Osteoblast (primary cell): ENCODE results near the gene PPEF1. TPM values are rescaled to one million over a fixed set of nuclear protein-coding genes. Genes with fewer than 3 reads are reported as not detected.

ENCODE experiments used
- DNase-seq: peaks from one replicate; pipeline ENCODE4 v3.0.0; 2011; ENCODE audit warnings: low spot score, mixed read lengths; ENCODE audit not compliant: insufficient read length; ENCODE audit errors: missing footprints
- H2AFZ ChIP-seq: 2 replicates; pipeline ENCODE4 v1.6.0; 2011; ENCODE audit warnings: mild to moderate bottlenecking, low read length
- H3K27ac ChIP-seq: 2 replicates; pipeline ENCODE4 v1.5.1; 2011; ENCODE audit warnings: mild to moderate bottlenecking, low read depth, low read length, moderate library complexity
- H3K27me3 ChIP-seq: 2 replicates; pipeline ENCODE4 v1.6.0; 2012; ENCODE audit warnings: mild to moderate bottlenecking, control low read depth, inconsistent platforms, low read length, moderate library complexity; ENCODE audit not compliant: insufficient read depth
- H3K36me3 ChIP-seq: 2 replicates; pipeline ENCODE4 v1.5.1; 2011; ENCODE audit warnings: mild to moderate bottlenecking, low read length, control low read depth, moderate library complexity; ENCODE audit not compliant: insufficient read depth
- H3K4me1 ChIP-seq: 2 replicates; pipeline ENCODE4 v1.5.1; 2011; ENCODE audit warnings: mild to moderate bottlenecking, low read length, control low read depth, moderate library complexity; ENCODE audit not compliant: insufficient read depth
- H3K4me2 ChIP-seq: 2 replicates; pipeline ENCODE4 v1.6.0; 2011; ENCODE audit warnings: mild to moderate bottlenecking, low read length; ENCODE audit not compliant: insufficient read depth
- H3K4me3 ChIP-seq: fragments of 200-600 bp; sonication (generic); 3 replicates; pipeline ENCODE4 v1.5.1; 2012; ENCODE audit warnings: mild to moderate bottlenecking, low read length, inconsistent platforms; ENCODE audit not compliant: insufficient read depth
- H3K79me2 ChIP-seq: 2 replicates; pipeline ENCODE4 v1.6.0; 2012; ENCODE audit warnings: mild to moderate bottlenecking, low read length, control low read depth, inconsistent platforms; ENCODE audit not compliant: insufficient read depth
- H3K9me3 ChIP-seq: 2 replicates; pipeline ENCODE4 v1.5.1; 2011; ENCODE audit warnings: low read depth, low read length, control low read depth
- H4K20me1 ChIP-seq: 2 replicates; pipeline ENCODE4 v1.6.0; 2012; ENCODE audit warnings: mild to moderate bottlenecking, low read length, control low read depth; ENCODE audit not compliant: insufficient read depth
- CTCF ChIP-seq: IDR thresholded peaks from 2 replicates; pipeline ENCODE4 v1.5.1; 2011; ENCODE audit warnings: mild to moderate bottlenecking, low read depth, low read length, moderate library complexity; ENCODE audit errors: extremely low read depth
- total RNA-seq: library from RNA; depleted of rRNA; stranded (reverse); fragments of >200 nt; gene quantifications from 2 replicates; pipeline ENCODE4 v1.2.3, GENCODE V29; 2012

Gene PPEF1, protein sequence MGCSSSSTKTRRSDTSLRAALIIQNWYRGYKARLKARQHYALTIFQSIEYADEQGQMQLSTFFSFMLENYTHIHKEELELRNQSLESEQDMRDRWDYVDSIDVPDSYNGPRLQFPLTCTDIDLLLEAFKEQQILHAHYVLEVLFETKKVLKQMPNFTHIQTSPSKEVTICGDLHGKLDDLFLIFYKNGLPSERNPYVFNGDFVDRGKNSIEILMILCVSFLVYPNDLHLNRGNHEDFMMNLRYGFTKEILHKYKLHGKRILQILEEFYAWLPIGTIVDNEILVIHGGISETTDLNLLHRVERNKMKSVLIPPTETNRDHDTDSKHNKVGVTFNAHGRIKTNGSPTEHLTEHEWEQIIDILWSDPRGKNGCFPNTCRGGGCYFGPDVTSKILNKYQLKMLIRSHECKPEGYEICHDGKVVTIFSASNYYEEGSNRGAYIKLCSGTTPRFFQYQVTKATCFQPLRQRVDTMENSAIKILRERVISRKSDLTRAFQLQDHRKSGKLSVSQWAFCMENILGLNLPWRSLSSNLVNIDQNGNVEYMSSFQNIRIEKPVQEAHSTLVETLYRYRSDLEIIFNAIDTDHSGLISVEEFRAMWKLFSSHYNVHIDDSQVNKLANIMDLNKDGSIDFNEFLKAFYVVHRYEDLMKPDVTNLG
- total RNA-seq, result under 0.01 TPM in 2 replicates

DNA sequence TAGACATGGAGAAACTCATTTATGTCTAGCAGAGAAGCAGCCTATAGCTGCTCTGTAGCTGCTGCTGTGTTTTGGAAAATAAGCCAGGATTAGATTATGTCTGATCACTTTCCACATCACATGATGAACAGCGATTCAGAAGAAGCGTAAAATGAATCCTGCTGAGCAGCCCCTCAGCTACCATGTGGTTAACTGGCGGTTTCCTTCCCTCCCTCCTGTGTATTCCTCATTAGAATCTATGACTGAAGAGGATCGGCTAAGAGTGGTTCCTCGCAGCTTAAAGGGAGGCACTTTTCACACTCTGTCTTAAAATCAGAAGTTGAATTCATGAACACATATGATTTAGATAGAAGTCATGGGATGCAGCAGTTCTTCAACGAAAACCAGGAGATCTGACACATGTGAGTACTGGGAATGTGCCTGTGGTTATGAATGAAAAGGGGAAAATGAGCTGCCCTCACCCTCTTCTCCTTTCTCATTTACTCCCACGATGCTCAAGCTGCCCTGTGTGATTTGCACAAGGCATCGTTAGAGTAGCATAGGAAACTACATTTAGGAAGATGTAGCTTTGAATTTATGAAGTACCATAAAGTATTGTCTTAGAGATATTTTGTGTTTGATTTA, at the start of gene PPEF1:
PPEF1 (plus strand) TSS at position 220 of the 624 bp plus-strand sequence; CDS start at position 356, 136 bp downstream.
- Histone ChIP-seq H4K20me1 (no peaks in the 10 kb centered on the region), H3K4me3 (no peak within 1 kb of the TSS), H3K4me1 (no peaks in the 10 kb centered on the region), H3K36me3 (no peaks in the 10 kb centered on the region), H2AFZ (no peak within 1 kb of the TSS), H3K79me2 (no peaks in the 10 kb centered on the region), H3K27ac (no peak within 1 kb of the TSS), H3K4me2 (no peak within 1 kb of the TSS), H3K9me3 (no peaks in the 10 kb centered on the region), H3K27me3 (peaks cover 11% of the 10 kb centered on the region)
- no peak for DNase-seq
- no peak for TF ChIP-seq CTCF

DNA sequence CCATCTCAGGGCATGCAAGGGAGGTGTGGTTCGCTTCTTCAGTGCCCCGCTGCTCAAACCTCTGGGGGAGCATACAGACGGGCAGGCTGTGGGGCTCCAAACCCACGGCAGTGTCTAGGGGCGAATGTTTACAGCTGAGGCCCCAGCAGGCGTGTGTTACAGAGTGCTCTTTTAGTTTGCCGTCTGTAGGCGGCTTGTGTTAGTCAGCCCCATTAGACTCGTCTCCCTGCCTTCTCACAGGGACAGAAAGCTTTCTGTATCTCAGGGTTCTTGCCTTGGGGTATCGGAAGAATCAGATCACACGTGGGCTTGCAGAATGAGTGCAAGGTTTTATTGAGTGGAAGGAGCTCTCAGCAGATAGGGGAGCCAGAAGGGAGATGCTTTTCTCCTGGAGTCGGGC, 46.2 kb upstream of the PPEF1 start:
- Histone ChIP-seq H4K20me1 (no peaks in the 10 kb centered on the region), H2AFZ (no peak overlapping the region), H3K4me2 (no peak overlapping the region), H3K9me3 (no peaks in the 10 kb centered on the region), H3K4me3 (no peak overlapping the region), H3K79me2 (no peaks in the 10 kb centered on the region), H3K27me3 (no peaks in the 10 kb centered on the region), H3K4me1 (no peaks in the 10 kb centered on the region), H3K27ac (no peak overlapping the region), H3K36me3 (no peaks in the 10 kb centered on the region)
- TF ChIP-seq CTCF, result no peak
- no peak for DNase-seq

GRCh38 chrX:18664947-18665346, 42.5 kb upstream of the PPEF1 start:
- Histone ChIP-seq H3K27me3 (no peaks in the 10 kb centered on the region), H3K9me3 (no peaks in the 10 kb centered on the region), H3K4me2 (no peak overlapping the region), H3K4me3 (no peak overlapping the region), H3K27ac (no peak overlapping the region), H2AFZ (no peak overlapping the region), H4K20me1 (no peaks in the 10 kb centered on the region), H3K4me1 (no peaks in the 10 kb centered on the region), H3K79me2 (no peaks in the 10 kb centered on the region), H3K36me3 (no peaks in the 10 kb centered on the region)
- DNase-seq, result no peak
- no peak for TF ChIP-seq CTCF

- no peaks in the 10 kb centered on the region for H3K27me3 ChIP-seq
- no peak overlapping the region for H3K27ac ChIP-seq
- H3K36me3 ChIP-seq, result no peaks in the 10 kb centered on the region
- H3K4me1 ChIP-seq, result no peaks in the 10 kb centered on the region
- no peak overlapping the region for H3K4me3 ChIP-seq
- no peaks in the 10 kb centered on the region for H4K20me1 ChIP-seq
- H3K4me2 ChIP-seq, result no peak overlapping the region
- no peak overlapping the region for H2AFZ ChIP-seq
- no peak for TF ChIP-seq CTCF
- no peak for DNase-seq
- H3K9me3 ChIP-seq, result no peaks in the 10 kb centered on the region
- H3K79me2 ChIP-seq, result no peaks in the 10 kb centered on the region
Observed at GRCh38 chrX:18666614-18667013, 40.8 kb upstream of the PPEF1 start.
